HL-60/S4 treated with retinoic acid at 250 ng/mL for 4 days and 3 days (cell line): Measurements from ENCODE around the gene TOR4A.
"Not testable (repeated sequence)": the region's sequence is repeated elsewhere in the genome, so short reads cannot be mapped to it uniquely, and the experiment has no call there.

Experiments used
- in situ Hi-C: fragments of 300-500 bp; cut with MboI; formaldehyde crosslinking; loops from 2 replicates; pipeline ENCODE4 v1.7.0; 2022; ENCODE audit warnings: low sequenced_read_pairs

The TOR4A gene

GRCh38 chr9:137314561-137315560, 37.3 kb downstream of the TOR4A start:
- in situ Hi-C loops, result no loop called here

GRCh38 chr9:137315581-137316011, 38.1 kb downstream of the TOR4A start:
- in situ Hi-C loops, result no loop called here

GRCh38 chr9:137316012-137316981, 38.8 kb downstream of the TOR4A start:
- in situ Hi-C loops, result no loop called here

DNA sequence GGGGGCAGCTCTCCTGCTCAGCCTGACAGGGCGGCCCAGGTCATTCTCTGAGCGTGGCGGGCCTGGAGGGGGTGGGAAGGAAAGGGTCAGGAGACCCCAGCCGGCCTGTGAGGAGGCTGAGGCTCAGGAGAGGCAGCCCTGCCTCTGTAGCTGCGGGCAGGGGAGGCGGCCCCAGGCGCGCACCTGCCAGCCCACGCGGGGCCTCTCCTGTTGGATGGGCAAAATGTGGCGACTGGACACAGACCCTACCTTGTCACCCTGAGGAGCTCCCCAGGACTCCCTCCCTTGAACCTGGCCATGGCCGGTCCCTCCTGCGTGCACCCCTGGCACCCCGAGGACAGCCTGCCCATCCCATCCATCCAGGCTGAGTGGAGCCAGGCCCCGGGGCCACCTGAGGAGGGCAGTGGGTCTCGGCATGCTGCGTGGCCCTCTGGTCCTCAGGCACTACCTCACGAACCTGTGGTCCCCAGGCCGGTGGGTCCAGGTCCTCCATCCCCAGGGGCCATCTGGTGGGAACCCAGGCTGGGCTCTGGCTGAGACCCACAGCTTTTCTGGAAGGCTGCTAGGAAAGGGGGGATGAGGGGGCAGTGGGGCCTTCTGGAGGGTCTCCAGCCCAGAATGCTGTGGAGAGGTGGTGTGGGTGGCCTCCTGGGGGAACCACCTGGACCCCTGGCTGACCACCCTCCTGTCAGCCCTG, 39.6 kb downstream of the TOR4A start:
- in situ Hi-C loops, result no loop called here

DNA sequence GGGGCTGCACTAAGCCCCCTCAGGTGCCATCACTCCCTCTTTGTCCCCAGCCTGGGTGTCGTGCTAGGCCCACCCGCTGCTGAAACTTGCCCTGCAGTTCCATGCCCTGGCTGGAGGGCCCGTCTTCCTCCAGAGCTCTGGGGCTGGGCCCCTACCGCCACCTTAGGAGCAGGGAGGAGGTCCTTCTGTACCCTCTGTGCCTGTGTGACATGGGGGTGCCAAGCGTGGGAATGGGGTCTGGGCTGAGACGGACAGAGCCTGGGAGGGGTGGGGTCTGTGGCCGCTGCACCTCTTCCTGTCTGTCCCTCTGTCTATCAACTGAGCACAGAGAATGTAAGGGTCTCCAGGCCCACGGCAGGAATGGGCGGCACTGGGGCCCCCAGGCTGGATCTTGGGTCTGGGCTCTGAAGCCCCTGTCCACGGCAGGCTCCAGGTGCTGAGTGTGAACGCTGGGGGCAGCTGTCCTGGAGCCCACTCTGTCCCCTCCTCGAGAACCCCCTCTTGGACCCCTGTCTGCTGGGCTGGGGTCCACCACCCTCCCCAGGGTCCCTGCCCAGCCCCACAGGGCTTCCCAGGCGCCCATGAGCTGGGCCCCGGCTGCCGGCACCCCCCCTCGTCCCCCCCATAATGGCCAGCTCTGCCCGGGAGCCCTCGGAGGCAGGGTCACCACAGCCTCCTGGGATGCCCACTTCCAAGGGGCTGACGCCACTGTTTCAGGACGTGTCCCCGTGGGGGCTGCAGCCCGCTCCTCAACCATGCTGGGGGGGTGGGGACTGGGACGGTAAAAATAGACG, 40.4 kb downstream of the TOR4A start:
- in situ Hi-C loops, result no loop called here

GRCh38 chr9:137318602-137319001, 41.1 kb downstream of the TOR4A start:
- in situ Hi-C loops, result no loop called here

DNA sequence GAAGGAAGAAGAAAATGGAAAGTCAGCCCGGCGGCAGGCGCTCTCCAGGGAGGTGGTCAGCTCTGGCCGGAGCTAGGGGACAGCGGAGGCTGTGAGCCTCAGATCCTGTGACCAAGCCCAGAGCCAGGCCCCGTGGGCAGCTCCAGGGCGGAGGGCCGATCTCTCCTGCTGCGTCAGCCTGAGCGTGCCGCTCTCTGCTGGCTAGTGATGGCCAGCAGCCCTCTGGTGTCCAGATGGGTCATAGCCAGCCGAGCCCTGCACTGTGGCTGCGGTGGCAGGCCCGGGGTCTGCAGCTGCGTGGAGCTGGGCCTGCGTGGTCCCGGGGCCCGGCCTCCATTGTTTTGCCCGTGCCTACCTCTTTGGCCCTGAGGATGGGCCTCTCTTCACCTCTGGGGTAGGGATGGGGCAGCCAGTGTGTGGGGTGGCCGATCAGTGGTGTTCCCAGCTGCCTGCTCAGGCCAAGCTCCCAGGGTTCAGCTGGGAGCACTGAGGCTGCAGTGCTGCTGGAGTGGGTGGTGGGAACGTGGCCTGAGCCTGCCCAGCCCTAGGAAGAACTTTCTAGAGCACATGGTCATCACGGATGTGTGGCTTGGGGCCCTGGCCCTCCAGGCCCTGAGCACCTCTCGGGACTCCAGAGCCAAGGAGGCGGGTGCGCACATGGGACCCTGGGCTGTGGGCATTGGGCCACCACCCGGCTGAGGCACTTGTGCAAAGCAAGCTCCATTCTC, 41.6 kb downstream of the TOR4A start:
- in situ Hi-C loops, result no loop called here

DNA sequence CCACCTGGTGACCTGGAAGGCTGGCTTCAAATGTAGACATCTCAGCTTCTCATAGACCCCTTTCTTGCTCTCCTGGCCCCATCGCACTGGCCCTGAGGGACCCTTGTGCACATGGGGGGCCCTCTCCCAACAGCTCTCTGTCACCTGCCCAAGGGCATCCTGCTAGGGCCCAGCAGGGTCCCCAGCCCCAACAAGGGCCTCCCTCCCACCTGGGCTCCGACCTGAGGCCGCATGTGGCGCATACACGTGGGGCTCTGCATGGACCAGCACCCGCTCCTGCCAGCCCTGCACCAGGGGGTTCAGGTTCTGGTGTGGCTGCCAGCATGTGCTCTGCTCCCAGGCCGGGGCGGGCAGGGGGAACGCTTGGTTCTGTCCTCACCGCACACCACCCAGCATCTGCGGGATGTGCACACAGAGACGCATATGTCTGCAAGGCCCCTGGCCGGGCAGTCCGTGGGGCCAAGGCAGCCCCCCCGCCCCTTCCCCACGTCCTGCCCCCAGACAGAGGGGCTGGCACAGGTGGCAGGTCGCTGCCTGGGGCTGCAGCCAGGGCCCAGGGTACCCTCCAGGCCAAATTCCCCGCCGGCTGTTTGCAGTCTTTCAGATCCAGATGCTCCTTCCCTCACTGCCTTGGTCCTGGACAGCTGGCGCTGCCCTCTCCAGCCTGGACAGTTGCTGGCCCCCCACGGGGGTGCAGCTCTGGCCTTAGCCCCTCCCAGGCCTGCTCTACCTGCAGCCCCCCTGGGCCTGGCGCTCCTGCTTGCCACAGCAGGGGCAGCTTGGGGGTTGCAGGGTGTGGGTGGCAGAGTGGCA, 42.4 kb downstream of the TOR4A start:
- in situ Hi-C loops, result no loop called here

DNA sequence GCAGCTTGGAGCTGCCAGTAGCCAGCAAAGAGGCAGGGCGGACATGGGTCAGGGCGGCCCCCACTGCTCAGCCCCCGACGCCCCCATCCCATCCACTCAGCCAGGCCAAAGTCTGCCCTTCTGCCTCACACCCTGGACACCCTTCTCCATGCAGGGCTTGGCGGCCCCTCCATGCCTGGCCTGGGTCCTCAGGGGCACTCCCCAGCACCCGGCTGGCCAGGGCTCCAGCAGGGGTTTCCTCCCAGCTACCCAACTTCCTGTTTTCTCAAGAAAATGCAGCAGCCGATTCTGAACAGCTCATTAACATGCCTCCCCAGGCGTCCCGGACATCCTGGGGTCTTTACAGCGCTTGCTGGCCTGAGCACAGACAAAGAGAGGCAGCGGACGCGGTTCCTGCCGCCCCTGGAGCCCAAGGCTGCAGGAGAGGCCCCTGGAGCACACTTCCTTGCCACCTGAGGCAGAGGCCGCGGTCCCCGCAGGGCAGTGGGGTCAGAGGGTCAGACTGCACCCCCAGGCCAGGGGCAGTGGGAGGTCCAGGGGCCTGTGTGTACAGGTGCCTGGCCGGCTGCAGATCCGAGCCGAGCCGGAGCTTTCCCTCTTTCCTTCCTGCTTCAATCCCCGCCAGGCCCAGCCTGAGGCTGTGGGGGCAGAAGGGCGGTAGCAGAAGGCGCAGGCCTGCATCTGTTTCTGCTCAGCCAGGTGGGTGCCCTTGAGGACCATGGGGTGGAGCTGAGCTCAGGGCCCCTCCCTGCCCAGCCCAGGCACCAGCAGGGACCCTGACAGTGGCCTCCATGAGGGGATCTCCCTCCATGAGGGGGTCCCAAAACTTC, 43.2 kb downstream of the TOR4A start:
- in situ Hi-C loops, result no loop called here

DNA sequence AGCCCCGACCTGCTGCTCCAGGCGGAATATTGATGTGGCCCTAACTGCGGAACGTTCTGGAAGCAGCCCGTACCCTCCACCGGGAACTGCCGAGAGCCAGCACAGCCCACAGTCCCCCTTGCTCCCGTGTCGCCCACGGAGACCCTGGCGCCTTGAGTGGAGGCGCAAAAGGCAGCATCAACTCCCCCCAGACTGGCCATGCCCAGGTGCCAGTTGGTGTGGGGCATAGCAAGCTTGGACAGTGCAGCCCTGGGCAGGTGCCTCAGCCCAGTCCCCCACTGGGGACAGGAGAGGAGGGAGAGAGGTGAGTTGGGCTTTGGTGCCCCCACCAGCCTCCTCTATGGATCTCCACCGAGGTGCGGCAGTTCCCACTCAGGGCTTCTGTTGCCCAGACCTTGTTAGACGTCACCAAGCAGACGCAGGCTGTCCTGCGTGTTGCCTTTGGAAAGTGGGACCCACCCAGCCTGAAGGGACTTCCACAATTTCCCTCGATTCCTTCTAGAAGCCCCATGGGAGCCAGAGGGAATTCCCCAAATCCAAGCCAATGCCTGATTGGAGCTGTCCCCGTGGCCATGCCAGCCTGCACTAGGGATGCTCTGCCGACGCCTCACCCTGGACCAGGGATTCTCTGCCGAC, 44.3 kb downstream of the TOR4A start:
- in situ Hi-C loops, result no loop called here

DNA sequence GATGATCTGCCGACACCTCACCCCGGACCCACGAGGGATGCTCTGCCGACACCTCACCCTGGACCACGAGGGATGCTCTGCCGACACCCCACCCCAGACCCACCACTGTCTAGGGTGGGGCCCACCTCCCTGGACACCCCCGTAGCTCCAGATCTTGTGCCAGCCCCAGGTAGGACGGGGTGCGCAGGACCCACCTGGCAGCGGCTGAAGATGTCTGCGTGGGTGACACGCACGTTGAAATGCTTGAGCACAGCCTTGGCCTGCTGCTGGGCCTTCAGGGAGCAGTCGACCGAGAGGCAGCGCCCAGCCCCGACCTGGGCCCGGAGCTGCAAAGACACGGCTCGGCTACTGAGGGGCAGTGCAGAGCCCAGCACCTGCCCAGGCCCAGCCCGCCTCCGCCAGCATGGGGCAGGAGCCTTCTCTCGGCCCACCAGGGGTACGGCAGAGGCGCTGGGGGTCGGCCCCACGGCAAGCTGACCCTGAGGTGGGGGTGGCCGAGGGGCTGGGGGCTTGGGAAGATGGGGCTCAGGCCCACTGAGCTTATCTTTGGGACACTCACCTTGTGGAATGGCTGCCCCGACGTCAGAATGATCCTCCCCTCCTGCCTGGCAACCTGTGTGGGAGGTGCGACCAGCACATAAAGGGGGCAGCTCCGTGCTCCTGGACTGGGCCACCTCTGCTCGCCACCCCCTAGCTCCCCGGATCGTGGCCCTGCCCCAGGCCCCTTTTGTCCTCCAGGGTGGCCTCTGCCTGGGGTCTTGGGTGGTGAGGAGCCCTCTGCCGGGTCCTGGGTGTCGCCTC, 46.2 kb downstream of the TOR4A start:
- in situ Hi-C loops, result no loop called here

GRCh38 chr9:137325124-137325523, 47.6 kb downstream of the TOR4A start:
- in situ Hi-C loops, result no loop called here

DNA sequence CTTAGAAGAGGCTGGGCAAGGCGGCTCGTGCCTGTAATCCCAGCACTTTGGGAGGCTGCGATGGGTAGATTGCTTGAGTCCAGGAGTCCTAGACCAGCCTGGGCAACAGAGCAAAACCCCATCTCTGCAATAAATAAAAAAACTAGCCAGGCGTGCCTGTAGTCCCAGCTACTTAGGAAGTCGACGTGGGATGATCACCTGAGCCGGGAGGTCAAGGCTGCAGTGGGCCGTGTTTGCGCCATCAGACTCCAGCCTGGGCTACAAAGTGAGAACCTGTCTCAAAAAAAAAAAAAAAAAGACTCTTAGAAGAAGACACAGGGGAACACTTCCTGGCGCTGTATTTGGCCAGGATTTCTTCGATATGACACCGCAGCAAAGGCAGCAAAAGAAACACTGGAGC, 48.3 kb downstream of the TOR4A start:
- in situ Hi-C loops, result no loop called here

DNA sequence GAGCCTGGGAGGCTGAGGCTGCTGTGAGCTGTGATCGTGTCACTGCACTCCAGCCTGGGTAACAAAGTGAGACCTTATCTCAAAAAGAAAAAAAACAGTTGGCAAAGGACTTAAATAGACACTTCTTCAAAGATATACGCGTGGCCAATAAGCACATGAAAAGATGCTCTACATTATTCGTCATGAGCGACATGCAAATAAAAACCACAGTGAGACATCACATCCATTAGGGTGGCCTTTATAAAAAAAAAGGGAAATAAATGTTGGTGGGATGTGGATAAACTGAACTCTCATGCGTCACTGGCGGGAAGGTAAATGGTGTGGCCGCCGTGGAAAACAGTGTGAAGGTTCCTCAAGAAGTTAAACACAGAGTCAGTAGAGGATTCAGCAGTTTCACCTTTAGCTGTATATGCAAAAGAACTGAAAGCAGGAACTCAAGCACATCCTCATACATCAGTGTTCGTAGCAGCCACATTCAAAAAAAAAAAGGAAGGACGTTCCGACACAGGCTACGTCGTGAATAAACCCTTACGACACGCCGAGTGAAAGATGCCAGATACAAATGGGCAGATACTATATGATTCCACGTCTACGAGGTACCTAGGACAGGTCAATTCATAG, 49.0 kb downstream of the TOR4A start:
- in situ Hi-C loops, result no loop called here

GRCh38 chr9:137327641-137328550, 50.4 kb downstream of the TOR4A start:
- in situ Hi-C loops, result not testable (repeated sequence)
